ENCODE results near the gene ZBTB38.

The ZBTB38 gene

DNA sequence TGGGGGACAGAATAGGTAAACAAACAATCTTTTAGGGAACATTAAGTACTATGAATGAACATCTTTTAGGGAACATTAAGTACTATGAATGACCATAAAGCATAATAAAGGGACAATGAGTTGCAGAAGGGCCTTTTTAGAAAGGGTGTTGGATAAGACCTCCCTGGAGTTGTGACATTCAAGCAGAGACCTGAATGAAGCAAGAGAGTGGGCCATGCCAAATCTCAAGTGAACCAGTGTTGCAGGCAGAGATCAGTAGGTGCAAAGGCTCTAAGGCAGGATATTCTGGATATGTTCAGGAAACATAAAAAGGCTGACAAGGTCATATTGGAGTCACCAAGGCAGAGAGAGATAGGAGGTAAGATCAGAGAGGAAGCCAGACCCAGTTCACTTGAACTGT, 29.4 kb upstream of the ZBTB38 start:
- DNase-seq (ENCODE audit: low read depth) = no peak

DNA sequence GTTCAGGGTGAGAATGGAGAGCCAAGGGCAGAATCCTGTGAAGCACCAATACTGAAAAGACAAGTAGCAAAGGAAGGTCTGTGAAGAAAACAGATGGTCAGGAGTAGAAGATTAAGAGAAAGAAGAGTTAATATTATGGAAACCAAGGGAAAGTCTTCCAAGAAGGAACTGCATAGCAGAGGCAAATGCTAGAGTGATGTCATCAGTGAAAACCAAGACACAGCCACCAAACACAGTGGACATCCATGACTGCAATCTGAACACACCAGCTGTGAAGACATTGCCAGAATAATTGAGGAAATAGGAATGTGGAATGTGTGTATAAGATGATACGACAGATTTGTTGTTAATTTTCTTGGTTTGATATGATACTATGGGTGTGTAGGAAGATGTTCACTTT, 26.8 kb upstream of the ZBTB38 start:
- DNase-seq (ENCODE audit: low read depth) = no peak

DNA sequence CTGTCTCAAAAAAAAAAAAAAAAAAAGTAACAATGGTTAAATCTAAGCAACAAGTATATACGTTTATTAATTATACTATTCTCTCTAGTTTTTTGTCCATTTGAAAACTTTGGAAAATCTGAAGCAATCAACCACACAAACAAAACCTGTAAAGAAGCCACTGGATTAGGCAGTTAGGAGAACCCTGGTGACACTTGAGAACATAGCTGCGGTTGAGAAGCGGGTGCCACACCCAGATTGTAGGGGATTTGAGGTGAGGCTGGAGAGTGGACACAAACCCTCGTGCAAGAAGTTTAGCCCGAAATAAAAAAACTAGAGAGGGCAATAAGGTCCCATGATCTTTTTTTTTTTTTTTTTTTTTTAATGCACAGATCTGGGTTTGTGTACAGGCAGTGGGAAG, 25.9 kb upstream of the ZBTB38 start:
- no peak for DNase-seq (ENCODE audit: low read depth)

DNA sequence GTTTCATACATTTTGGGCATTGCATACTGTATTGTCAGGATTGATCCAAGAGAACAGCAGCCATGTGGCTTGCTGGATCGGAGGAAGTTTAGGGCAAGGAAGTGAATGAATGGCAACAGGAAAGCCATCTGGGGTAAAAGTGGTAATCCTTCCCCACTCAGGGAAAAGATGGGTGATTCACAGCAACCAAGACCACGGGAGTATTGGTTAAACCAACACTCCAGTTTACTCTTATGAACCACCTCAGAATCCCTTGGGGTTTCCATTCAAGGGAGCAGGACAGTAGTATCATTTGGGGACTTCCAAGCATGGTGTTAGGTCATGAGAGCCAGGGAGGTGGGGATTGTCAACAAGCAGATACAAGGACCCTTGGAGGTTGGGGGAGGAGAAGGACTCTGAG, 25.2 kb upstream of the ZBTB38 start:
- no peak for DNase-seq (ENCODE audit: low read depth)

DNA sequence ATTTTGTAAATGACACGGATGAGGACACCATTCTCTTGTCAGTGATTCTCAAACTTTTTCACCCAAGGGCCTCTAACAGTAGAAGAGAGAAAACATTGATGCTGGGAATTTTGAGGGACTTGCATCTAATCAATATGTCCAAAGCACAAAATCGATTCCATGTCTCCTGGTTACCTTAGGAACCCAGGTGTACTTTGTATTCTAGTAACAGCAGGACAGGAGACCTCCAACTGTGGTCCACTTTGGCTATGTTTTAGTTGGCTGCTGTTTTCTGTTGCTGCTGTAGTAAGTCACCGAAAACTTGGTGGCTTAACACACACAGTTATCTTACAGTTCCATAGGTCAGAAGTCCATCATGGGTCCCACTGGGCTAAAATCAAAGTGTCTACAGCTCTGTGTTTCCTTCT, 24.4 kb upstream of the ZBTB38 start:
- no peak for DNase-seq (ENCODE audit: low read depth)

DNA sequence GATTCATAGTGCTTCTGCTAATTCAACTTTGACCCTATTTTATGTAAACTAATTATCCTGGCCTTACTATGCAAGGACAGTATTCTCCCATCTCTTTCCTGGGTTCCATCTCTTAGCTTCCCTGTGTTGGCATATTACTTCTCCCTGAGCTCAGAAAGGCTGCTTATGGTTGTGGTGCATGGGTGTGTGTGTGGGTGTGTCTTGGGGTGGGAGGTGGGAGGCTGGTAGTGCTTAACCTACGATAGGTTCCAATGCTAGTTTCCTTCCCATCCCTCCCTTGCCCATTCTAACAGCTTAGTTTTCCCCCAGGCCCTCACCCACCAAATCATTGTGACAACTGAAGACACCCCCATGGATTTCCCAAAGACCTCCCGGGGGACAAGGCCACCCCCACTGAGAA, 22.8 kb upstream of the ZBTB38 start:
- no peak for DNase-seq (ENCODE audit: low read depth)

DNA sequence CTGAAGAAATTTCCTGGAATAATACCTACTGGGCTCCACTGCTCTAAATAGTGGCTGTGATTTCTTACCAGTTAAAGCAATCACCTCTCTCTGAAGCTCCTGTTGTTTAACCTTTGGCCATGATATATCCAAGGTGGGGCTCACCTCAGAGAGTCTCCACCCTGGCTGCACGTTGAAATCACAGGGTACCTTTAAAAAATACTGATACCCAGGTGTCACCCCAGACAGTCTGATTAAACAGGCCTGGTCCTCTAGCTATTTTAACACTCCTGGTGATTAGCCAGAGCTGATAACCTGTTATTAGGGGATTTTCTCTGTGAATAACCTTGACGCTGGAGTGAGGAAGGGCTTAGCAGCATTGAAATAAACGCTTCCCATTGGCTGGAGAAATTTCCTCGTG, 22.3 kb upstream of the ZBTB38 start:
- no peak for DNase-seq (ENCODE audit: low read depth)

DNA sequence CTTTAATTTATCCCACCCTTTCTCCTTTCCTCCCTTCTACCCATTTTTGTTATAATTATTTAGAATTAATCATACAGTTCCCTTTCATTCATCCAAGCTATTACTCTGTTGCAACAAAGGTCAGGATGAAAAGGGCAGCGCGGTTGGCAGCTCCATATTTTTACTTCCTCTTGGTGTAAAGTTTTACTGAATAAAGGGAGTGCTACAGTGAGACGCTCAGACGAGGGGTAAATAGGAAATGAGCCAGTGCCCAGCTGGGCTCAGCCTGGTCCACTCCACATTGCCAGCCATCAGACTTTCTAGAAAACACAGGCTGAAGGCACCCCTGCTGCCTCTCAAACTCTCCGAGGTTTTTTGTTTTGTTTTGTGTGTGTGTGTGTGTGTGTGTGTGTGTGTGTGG, 21.9 kb upstream of the ZBTB38 start:
- no peak for DNase-seq (ENCODE audit: low read depth)

DNA sequence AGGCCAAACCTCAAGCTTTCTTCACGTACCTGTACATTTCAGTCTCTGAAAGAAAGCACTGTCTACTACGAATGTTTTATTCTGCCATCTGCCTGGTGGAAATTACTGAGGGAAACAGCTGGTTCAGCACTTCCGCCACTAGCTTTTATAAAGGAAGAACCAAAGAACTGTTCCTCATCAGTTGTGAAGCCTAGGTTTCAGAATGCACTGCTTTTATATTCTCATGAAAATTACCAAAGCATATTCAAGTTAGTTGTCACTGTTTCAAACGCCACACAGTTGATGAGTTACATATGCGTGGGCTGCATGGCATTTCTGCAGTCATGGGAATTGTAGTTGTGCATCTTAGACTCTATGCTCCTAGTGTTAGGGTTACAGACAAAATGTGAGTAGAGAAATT, 21.5 kb upstream of the ZBTB38 start:
- DNase-seq (ENCODE audit: low read depth) = no peak

DNA sequence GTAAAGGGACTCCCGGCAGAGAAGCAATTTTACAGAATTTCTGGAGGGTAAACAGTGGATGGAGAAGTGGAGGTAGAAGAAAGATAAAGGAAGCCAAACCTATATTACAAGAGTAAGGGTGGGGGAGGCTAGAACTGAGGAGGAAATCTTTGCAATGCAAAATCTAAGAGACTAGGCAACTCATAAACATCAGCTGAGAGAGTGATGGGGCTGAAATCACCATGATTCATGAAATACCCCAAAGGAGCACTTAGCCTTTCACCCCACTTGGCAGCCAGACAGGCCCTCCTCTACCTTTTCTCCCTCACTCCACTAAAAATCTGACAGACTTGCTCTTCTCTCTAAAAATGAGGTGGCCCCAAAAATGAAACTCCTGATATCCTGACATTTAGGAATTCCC, 19.5 kb upstream of the ZBTB38 start:
- DNase-seq (ENCODE audit: low read depth) = no peak

DNA sequence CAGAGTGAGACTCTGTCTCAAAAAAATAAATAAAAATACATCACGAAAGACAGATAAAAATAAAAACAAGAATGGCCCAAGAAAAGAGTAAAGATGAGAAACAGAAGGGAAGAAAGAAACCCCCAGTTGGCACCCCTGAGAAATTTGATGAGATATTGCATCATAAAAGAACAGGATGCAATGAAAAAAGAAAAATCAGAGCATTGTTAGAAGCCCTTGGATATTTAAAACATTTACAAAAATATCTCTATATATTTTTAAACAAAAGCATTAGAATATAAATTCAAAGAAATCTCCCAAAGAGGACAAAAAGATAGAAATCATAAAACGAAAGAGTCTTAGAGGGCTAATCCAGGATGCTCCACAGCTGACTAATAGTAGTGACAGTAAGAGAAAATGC, 18.6 kb upstream of the ZBTB38 start:
- DNase-seq (ENCODE audit: low read depth) = no peak

DNA sequence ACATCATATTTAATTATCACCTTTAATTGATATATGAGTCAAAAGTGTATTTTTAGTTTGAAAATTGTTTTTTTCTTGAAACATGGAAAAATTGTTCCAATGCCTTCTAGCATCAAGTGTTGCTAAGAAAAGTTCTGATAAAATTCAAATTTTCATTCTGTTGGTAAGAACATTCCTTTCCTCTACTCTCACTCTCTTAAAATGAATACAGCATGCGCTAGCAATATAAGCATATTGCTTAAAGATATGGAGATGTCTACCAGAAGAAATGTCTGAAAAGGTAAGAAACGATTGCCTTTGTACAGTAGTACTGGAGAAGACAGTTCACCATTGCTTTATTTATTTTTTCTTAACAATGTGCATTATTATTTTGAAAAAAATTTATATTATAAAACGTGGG, 17.6 kb upstream of the ZBTB38 start:
- no peak for DNase-seq (ENCODE audit: low read depth)

DNA sequence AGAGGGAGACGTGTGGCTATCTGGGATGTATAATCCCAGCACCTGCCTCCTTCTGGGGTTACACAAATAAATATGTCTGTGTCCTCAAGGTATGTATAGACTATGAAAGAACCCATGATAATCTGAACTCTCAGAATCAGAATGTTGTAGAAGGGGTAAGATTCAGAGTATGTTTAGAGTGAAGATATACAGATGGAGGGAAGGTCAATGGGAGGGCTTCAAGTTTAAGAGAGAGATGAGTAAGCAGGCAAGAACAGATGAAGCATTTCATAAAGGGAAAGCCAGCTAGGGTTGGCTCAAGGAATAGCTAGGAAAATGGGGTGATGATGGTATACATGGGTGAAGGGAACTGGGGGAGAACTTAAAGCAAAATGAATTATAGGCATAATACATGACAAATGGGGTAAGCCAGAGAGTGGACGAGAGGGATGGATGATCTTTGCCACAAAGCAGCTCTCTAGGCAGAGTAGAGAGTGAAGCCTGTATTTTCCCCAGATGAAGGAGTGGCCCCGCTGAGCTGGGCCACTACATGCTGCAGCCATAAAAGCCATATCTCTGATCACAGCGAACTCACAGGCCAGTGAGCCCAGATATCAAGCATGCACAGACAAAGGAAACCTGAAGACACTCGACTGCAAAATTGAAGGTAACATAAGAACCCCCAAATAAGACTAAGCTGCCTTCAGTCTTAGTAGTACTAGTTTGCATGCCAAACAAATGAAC, 15.9 kb upstream of the ZBTB38 start:
- DNase-seq (ENCODE audit: low read depth) = no peak

DNA sequence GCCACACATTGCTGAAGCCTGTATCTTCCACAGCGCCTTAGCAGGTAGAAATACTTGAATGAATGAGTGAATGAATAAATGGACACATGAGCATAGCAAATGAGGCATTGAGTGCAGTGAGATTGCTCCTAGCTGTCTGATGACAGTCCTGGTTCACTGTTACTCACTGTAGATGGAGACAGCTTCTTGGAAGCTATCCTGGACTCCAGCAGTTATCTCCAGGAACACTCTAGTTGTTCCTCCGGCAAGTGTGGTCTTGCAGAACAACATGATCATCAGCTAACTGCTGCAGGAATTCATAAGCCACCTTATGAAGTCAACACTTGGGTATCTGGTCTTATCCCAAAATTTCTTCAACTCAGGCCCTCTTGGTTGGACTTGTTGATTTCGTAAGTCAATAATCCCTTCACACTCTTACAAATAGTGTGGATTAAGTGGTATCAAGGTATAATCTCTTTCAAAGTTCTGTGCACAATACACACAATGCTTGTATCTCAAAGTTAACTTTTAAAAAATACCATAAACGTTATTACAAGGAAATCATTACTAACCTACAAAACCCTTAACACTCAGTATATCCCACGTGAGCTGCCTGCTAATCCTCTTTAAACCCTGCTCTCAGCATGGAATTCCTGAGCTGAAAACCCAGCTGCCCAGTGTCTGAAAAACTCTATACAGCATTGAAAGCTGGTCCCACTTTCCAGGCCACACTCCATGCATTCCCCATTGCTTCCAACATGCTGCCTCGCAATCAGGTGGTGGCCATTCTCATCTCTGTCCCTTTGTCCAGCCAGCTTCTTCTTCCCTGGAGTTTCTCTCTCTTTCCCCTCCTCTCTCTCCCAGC, 14.4 kb upstream of the ZBTB38 start:
- no peak for DNase-seq (ENCODE audit: low read depth)

DNA sequence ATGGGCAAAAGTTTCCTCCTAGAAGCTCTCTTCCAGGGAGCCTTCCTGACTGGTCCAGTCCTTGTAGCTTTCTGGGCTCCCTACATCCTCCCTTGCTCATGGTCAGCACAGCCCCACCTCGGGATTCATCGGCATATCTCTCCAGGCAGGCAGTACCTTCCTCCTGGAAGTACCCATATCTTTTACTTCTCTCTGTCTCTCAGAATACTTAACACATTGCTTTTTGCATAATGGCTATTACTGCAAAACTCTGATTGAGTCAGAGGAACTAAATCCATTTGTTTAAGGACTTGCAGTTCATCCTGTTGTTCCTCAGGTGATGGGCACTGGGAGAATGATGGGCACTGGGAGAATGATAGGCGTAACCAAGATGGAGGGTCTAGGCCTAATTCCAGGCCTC, 13.8 kb upstream of the ZBTB38 start:
- DNase-seq (ENCODE audit: low read depth) = no peak

DNA sequence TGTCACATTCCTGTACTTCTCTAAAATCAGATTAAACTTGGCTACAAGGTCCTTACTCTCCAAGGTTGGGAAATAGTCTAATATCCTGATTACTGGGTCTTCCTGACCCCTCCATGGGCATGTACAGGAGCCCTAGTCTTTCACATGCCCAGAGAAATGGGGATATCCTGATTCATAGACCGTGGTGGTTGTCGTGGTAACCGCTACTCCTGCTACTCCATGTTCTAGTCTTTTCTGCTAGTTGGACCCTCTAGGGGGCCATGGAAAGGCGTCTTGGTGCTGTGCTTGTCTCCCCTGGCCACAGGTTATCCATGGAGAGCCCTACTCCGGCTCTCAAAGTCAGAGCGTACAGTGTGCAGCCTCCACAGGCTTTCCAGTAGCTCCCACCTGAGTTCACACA, 13.1 kb upstream of the ZBTB38 start:
- no peak for DNase-seq (ENCODE audit: low read depth)

DNA sequence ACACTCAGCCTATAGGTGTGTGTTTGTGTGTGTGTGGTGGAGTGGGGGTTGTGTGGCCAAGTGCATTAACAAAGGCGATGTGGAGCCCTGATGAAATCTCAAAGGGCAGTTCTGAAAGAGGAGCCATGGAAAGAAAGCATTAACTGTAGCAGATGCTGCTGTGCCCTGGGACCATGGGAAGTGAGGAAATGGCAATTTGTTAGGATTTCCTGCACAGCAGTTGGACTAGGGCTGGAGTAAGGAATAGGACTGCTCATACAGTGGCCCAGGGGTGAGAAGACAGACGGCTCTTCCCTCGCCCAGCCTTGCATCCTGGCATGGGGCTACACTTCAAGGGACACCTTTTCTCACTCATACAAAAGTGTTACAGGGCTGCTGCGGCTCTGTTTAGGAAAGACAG, 12.3 kb upstream of the ZBTB38 start:
- no peak for DNase-seq (ENCODE audit: low read depth)

DNA sequence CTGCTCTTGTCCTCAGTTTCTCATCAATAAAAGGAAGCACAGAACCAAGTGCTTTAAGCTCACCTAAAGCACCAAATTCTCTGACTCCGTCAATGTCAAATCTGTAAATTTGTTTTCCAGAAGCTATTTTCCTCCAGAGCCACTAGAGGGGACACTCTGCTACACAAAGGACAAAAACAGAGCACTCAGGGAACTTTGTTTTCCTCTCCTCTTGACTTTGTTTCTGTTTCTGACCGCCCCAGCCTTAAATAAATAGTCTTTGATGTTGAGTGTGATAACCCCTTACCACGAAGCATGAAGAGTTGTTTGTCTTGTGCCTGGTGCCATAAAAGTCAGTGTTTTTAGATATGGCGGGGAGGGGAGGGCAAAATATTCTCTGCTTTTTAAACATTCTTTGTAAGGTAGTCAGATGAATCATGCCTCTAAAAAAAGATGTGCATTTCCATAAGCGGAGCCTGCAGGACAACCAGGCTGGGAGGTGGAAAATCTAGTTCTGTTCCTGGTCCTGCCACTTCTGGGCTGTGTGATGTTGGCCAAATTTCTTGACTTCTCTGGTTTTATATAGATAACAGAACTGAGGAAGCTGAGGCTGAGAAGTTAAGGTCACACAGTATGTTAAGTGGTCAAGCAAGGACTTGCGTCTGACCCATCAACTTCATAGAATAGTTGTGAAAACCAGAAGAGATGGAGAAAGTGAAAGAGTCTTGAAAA, 7.3 kb upstream of the ZBTB38 start:
- DNase-seq (ENCODE audit: low read depth) = no peak

DNA sequence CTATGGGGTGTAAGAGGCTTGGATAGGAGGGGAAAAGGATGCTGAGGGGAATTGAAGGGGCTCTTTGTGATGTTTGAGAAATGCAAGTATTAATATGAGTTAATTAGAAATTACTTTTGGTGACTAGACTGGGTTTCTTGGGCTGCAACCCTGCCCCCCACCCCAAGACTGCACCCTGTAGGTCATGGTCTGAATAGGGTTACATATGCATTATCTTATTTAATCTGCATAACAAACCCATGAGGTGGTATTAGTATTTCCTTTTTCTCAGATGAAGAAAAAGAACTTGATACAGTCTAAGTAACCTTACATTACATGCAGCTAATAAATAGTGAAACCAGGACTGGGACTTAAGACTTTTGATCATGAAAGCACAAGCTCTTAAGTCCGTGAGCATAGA, 5.6 kb upstream of the ZBTB38 start:
- no peak for DNase-seq (ENCODE audit: low read depth)

DNA sequence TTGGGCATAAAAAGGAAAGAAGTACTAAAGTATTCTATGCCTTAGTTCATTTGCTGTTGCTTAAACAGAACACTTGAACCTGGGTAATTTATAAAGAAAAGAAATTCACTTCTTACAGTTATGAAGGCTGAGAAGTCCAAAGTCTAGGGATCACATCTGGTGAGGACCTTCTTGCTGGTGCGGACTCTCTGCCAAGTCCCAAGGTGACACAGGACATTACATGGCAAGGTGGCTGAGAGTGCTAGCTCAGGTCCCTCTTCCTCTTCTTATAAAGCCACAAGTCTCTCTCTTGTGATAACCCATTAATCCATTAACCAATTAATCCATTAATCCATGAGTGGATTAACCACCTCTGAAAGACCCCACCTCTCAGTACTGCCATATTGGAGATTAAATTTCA, 3.1 kb upstream of the ZBTB38 start:
- no peak for DNase-seq (ENCODE audit: low read depth)

DNA sequence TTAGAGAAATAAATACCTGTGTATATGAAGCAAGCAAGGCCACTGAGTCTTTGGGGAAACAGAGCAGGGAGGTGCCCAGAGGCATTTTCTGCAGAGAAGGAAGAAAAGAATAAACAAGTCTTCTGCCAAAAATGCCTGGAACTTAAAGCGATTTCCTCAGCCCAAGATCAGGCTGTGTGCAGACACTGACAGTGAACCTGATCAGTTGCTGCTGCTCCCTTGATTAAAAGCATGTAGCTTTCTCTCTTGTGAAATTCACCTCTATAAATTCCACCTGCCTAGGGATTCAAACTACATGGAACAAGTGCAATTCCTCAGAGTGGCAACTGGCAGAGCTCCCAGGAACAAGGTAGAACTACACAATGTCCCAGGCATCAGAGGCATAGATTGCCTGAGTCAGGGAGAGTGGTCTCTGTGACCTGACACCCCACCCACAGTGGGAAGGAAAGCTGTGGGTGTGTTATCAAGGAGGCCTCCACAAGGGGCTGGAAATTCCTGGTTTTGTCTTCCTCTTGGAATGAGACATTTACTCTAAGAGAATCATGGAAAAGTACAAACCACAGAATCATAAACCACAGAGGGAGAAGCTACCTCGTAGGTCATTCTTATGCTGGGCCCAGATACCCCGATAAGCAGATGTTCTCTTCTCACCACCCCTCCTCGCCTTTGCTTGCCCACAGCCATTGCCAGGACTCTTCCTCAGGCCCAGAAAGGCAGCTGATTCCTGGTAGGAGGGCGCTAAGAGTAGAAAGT, 1.8 kb upstream of the ZBTB38 start:
- no peak for DNase-seq (ENCODE audit: low read depth)

DNA sequence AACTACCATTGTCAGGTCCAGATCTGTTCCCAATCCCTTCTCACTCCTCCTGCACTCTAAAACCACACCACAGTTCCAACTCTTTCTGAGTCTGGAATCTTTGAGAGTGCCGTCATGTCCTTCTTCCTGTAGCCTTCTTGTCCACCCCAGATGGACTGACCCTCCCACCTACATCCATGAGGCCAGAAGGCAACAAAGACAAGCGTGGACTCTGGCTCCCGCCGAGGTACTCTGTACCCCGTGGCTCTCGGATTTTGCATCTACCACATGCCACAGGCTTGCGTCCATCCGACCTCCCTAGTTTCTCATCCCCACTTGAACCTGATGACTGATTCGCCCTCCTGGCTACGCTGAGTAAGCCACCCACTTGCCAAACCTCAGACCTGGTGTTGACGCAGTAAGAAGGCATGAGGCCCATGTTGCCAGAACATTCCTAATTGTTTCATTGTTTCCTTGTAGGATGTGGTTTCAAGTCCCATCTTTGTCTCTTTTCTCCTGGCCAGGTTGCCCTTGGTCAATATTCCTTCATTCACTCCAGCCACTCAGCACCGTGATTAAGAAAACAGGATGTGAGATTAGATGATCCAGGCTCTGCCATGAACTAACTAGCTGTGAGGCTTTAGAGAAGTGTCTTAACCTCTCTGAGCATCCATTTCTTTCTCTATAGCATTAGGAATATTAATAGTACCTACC, 1.1 kb upstream of the ZBTB38 start:
- no peak for DNase-seq (ENCODE audit: low read depth)
